ENCODE data around the gene ABCB11.

ABCB11 gene

GRCh38 chr2:169050476-169051240 lies 19.5 kb upstream of the ABCB11 start:
- no peak overlapping the region for H3K4me3 ChIP-seq (ENCODE audit: low read depth, low read length)
- H3K79me2 ChIP-seq, result no peaks in the 10 kb centered on the region
- H3K4me2 ChIP-seq (ENCODE audit: low read length), result no peak overlapping the region
- no peak overlapping the region for H2AFZ ChIP-seq
- no peak for TF ChIP-seq CTCF (IDR thresholded peaks at IDR 0.05)
- H3K4me1 ChIP-seq, result no peaks in the 10 kb centered on the region
- no peaks in the 10 kb centered on the region for H3K9me3 ChIP-seq (ENCODE audit: control insufficient read depth, low read length)
- no peaks in the 10 kb centered on the region for H3K36me3 ChIP-seq (ENCODE audit: control insufficient read depth, insufficient read depth, low read length)
- H3K27me3 ChIP-seq (ENCODE audit: control insufficient read depth, insufficient read depth, low read length), result no peaks in the 10 kb centered on the region
- H3K27ac ChIP-seq, result no peak overlapping the region
- H3K9ac ChIP-seq, result no peak overlapping the region

GRCh38 chr2:169049142-169049541 lies 18.0 kb upstream of the ABCB11 start:
- no peaks in the 10 kb centered on the region for H3K27me3 ChIP-seq (ENCODE audit: control insufficient read depth, insufficient read depth, low read length)
- no peak overlapping the region for H3K4me2 ChIP-seq (ENCODE audit: low read length)
- no peak overlapping the region for H2AFZ ChIP-seq
- no peaks in the 10 kb centered on the region for H3K4me1 ChIP-seq
- no peaks in the 10 kb centered on the region for H3K9me3 ChIP-seq (ENCODE audit: control insufficient read depth, low read length)
- no peak overlapping the region for H3K4me3 ChIP-seq (ENCODE audit: low read depth, low read length)
- no peaks in the 10 kb centered on the region for H3K79me2 ChIP-seq
- no peak for TF ChIP-seq CTCF (IDR thresholded peaks at IDR 0.05)
- no peak overlapping the region for H3K27ac ChIP-seq
- H3K36me3 ChIP-seq (ENCODE audit: control insufficient read depth, insufficient read depth, low read length), result no peaks in the 10 kb centered on the region
- H3K9ac ChIP-seq, result no peak overlapping the region

DNA sequence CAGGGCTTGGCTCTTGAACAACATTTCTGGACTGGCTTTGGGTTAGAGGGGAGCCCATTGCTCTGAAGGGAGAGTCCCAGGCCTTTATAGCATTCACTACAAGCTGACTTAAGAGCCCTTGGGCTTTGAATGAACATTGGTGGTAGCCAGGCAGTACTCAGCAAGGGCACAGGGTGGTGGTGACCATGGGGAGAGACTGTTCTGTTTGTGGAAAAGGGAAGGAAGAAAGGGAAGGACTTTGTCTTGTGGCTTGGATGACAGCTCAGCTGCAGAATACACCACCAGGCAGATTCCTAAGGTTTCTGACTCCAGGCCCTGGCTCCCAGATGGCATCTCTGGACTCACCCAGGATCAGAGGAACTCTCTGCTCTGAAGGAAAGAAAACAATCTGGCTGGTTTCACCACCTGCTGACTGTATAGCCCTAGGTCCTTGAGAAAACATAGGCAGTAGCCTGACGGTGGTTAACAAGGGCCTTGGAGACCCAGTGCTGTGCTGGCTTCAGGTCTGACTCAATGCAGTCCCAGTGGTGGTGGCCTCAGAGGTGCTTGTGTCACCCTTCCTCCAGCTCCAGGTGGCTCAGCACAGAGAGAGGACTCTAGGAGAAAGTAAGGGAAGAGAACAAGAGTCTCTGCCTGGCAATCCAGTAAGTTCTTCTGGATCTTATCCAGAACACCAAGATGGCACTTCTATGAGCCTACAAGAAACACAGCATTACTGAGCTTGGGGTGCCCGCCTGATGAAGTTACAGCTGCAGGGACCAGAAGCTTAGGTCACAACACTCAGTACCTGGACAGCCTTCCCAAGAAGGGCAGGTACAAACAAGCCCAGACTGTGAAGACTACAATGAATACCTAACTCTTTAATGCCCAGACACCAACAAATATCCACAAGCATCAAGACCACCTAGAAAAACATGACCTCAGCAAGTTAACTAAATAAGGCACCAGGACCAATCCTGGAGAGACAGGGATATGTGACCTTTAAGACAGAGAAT lies 16.4 kb upstream of the ABCB11 start:
- TF ChIP-seq CTCF (IDR thresholded peaks at IDR 0.05), result no peak
- H3K79me2 ChIP-seq, result no peaks in the 10 kb centered on the region
- H3K27me3 ChIP-seq (ENCODE audit: control insufficient read depth, insufficient read depth, low read length), result no peaks in the 10 kb centered on the region
- H3K36me3 ChIP-seq (ENCODE audit: control insufficient read depth, insufficient read depth, low read length), result no peaks in the 10 kb centered on the region
- H2AFZ ChIP-seq, result no peak overlapping the region
- H3K4me1 ChIP-seq, result no peaks in the 10 kb centered on the region
- H3K9me3 ChIP-seq (ENCODE audit: control insufficient read depth, low read length), result peaks cover 3% of the 10 kb centered on the region
- H3K27ac ChIP-seq, result no peak overlapping the region
- no peak overlapping the region for H3K4me3 ChIP-seq (ENCODE audit: low read depth, low read length)
- no peak overlapping the region for H3K9ac ChIP-seq
- H3K4me2 ChIP-seq (ENCODE audit: low read length), result no peak overlapping the region

DNA sequence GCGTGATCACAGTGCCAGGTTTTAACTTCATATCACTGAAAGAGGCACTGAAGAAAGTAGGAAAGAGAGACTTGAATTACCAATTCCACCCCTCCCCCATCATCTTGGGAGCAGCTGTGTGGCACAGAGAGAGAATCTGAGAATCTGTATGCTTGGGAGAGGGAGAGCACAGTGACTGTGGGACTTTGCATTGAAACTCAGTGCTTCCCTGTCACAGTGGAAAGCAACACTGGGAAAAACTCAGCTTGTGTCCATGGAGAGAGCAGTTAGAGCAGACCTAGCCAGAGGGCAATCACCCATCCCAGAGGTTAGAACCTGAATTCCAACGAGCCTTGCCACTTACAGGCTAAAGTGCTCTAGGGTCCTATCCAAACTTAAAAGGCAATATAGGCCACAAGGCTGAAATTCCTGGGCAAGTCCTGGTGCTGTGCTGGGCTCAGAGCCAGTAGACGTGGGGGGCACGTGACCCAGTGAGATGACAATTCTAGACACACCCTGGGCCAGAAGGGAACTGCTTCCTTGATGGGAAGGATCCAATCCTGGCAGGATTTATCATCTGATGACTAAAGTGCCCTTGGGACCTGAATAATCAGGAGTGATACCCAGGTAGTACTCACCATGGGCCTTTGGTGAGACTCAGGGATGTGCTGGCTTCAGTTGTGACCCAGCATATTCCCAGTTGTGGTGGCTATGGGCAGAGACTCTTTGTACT lies 15.5 kb upstream of the ABCB11 start:
- H3K27ac ChIP-seq, result no peak overlapping the region
- H3K4me2 ChIP-seq (ENCODE audit: low read length), result no peak overlapping the region
- no peak overlapping the region for H3K9ac ChIP-seq
- no peaks in the 10 kb centered on the region for H3K27me3 ChIP-seq (ENCODE audit: control insufficient read depth, insufficient read depth, low read length)
- H3K4me3 ChIP-seq (ENCODE audit: low read depth, low read length), result no peak overlapping the region
- no peak for TF ChIP-seq CTCF (IDR thresholded peaks at IDR 0.05)
- no peaks in the 10 kb centered on the region for H3K4me1 ChIP-seq
- H2AFZ ChIP-seq, result no peak overlapping the region
- H3K79me2 ChIP-seq, result no peaks in the 10 kb centered on the region
- H3K9me3 ChIP-seq (ENCODE audit: control insufficient read depth, low read length), result peaks cover 3% of the 10 kb centered on the region
- no peaks in the 10 kb centered on the region for H3K36me3 ChIP-seq (ENCODE audit: control insufficient read depth, insufficient read depth, low read length)

Data from parathyroid adenoma (tissue), 2 donors.